ENCODE data around the gene SPAG16. TPM values are rescaled to one million over a fixed set of nuclear protein-coding genes. Genes with fewer than 3 reads are reported as not detected.

The SPAG16 gene
- total and polyA plus RNA-seq, 2 donors (not counting 1 experiment from before 2014, with no cell fraction given), result 3.4 to 8.6 TPM

DNA sequence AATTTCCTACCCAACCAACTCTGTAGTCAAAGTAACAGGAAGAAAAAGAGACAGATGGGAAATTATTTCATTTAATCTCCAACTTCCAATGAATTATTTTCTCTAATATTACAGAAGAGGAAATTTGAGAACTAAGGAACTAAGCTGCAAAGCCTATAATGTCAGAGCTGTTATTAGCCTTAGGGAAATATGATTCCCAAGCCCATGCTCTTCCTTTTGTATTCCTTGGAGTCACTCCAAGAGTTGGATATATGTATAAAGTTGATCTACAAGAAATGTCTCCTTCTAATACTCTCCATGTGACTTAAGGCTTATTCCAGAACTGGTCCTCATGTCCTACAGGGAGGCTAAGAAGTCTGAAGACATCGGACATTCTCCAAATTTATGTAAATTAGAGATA lies 1095.0 kb downstream of the SPAG16 start:
- ChIA-PET CTCF (no interaction called here), POLR2A (no interaction called here)
- no peaks in the 10 kb centered on the region for H4K20me1 ChIP-seq (ENCODE audit: control insufficient read depth, insufficient read depth, low read length, poor library complexity, severe bottlenecking)
- no peaks in the 10 kb centered on the region for H3K4me1 Mint-ChIP-seq
- H3K4me2 ChIP-seq (replicated peaks; ENCODE audit: low read depth, low read length, poor library complexity, severe bottlenecking), result no peak overlapping the region
- H2AFZ ChIP-seq (ENCODE audit: insufficient read depth, low read depth, low read length, poor library complexity, severe bottlenecking), result no peak overlapping the region
- ATAC-seq (ENCODE audit: low read depth), result no peak
- no peak overlapping the region for H3K4me3 Mint-ChIP-seq
- no peak for DNase-seq
- no peaks in the 10 kb centered on the region for H3K4me1 ChIP-seq (ENCODE audit: control insufficient read depth in 2 of 2, insufficient read depth in 2 of 2, low read length in 2 of 2)
- no CpG with 5 or more reads among the region's 1 CpG for WGBS (ENCODE audit: insufficient coverage)
- H3K27ac Mint-ChIP-seq, result no peak overlapping the region
- no peaks in the 10 kb centered on the region for H3K36me3 ChIP-seq (replicated peaks in 1 of 2; ENCODE audit: control extremely low read depth in 1 of 2, control insufficient read depth in 1 of 2, extremely low read depth in 1 of 2, insufficient read depth in 2 of 2, low read length in 1 of 2)
- TF ChIP-seq EZH2 (IDR thresholded peaks at IDR 0.05; ENCODE audit: borderline replicate concordance, insufficient read depth, low read depth, low read length, poor library complexity, severe bottlenecking), result no peak
- TF ChIP-seq, protein P1, sequence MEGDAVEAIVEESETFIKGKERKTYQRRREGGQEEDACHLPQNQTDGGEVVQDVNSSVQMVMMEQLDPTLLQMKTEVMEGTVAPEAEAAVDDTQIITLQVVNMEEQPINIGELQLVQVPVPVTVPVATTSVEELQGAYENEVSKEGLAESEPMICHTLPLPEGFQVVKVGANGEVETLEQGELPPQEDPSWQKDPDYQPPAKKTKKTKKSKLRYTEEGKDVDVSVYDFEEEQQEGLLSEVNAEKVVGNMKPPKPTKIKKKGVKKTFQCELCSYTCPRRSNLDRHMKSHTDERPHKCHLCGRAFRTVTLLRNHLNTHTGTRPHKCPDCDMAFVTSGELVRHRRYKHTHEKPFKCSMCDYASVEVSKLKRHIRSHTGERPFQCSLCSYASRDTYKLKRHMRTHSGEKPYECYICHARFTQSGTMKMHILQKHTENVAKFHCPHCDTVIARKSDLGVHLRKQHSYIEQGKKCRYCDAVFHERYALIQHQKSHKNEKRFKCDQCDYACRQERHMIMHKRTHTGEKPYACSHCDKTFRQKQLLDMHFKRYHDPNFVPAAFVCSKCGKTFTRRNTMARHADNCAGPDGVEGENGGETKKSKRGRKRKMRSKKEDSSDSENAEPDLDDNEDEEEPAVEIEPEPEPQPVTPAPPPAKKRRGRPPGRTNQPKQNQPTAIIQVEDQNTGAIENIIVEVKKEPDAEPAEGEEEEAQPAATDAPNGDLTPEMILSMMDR (IDR thresholded peaks at IDR 0.05), result no peak
- H3K9ac ChIP-seq (ENCODE audit: low read length), result no peak overlapping the region
- intact Hi-C loops (cut with micrococcal nuclease), result no loop called here
- H3K9me3 ChIP-seq (ENCODE audit: control extremely low read depth in 1 of 3, control insufficient read depth in 2 of 3, insufficient read depth in 1 of 3, low read length in 2 of 3), result no peaks in the 10 kb centered on the region
- no peaks in the 10 kb centered on the region for H3K79me2 ChIP-seq (ENCODE audit: control insufficient read depth, insufficient read depth, low read length)
- no peak overlapping the region for H3K4me3 ChIP-seq (ENCODE audit: control extremely low read depth in 1 of 5, extremely low read depth in 1 of 5, insufficient read depth in 1 of 5, low read depth in 2 of 5, low read length in 4 of 5)
- no peak overlapping the region for H3K27ac ChIP-seq (ENCODE audit: low read length in 2 of 2)
- H3K9me3 Mint-ChIP-seq (ENCODE audit: insufficient read depth), result no peaks in the 10 kb centered on the region
- H3K27me3 ChIP-seq (replicated peaks in 1 of 4; ENCODE audit: control extremely low read depth in 1 of 4, control insufficient read depth in 3 of 4, insufficient read depth in 4 of 4, low read length in 3 of 4), result no peaks in the 10 kb centered on the region
- H3K27me3 Mint-ChIP-seq, result no peaks in the 10 kb centered on the region

DNA sequence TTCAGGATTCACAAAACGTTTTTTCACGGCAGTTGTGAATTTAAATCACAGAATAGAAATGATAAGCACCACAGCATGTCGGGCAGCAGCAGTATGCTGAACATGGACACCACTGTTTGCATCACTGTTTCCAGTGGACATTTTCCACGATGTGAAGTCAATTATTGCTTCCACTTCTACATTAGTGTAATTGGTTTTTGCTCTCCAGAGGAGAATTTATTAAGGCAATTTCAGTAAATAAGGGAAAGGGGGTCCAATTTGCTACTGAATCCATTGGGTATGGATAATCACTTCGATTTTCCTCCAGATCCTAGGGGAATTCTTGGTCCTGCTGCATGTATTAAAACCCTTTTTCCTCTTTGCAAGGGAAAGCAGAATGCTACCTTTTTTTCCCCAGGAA lies 1096.4 kb downstream of the SPAG16 start:
- Mint-ChIP-seq H3K4me3 (no peak overlapping the region), H3K4me1 (no peaks in the 10 kb centered on the region), H3K27me3 (no peaks in the 10 kb centered on the region), H3K27ac (no peak overlapping the region), H3K9me3 (ENCODE audit: insufficient read depth) (no peaks in the 10 kb centered on the region)
- Histone ChIP-seq H3K27me3 (replicated peaks in 1 of 4; ENCODE audit: control extremely low read depth in 1 of 4, control insufficient read depth in 3 of 4, insufficient read depth in 4 of 4, low read length in 3 of 4) (no peaks in the 10 kb centered on the region), H3K9ac (ENCODE audit: low read length) (no peak overlapping the region), H3K9me3 (ENCODE audit: control extremely low read depth in 1 of 3, control insufficient read depth in 2 of 3, insufficient read depth in 1 of 3, low read length in 2 of 3) (no peaks in the 10 kb centered on the region), H2AFZ (ENCODE audit: insufficient read depth, low read depth, low read length, poor library complexity, severe bottlenecking) (no peak overlapping the region), H3K79me2 (ENCODE audit: control insufficient read depth, insufficient read depth, low read length) (no peaks in the 10 kb centered on the region), H3K4me2 (replicated peaks; ENCODE audit: low read depth, low read length, poor library complexity, severe bottlenecking) (no peak overlapping the region), H3K4me3 (ENCODE audit: control extremely low read depth in 1 of 5, extremely low read depth in 1 of 5, insufficient read depth in 1 of 5, low read depth in 2 of 5, low read length in 4 of 5) (no peak overlapping the region), H3K27ac (ENCODE audit: low read length in 2 of 2) (no peak overlapping the region), H3K36me3 (replicated peaks in 1 of 2; ENCODE audit: control extremely low read depth in 1 of 2, control insufficient read depth in 1 of 2, extremely low read depth in 1 of 2, insufficient read depth in 2 of 2, low read length in 1 of 2) (no peaks in the 10 kb centered on the region), H3K4me1 (ENCODE audit: control insufficient read depth in 2 of 2, insufficient read depth in 2 of 2, low read length in 2 of 2) (no peaks in the 10 kb centered on the region), H4K20me1 (ENCODE audit: control insufficient read depth, insufficient read depth, low read length, poor library complexity, severe bottlenecking) (no peaks in the 10 kb centered on the region)
- WGBS (ENCODE audit: insufficient coverage), result 65% methylated on average over 4 of the region's 5 CpGs
- ATAC-seq (ENCODE audit: low read depth) (no peak), DNase-seq (no peak)
- intact Hi-C loops (cut with micrococcal nuclease), result no loop called here
- TF ChIP-seq EZH2 (IDR thresholded peaks at IDR 0.05; ENCODE audit: borderline replicate concordance, insufficient read depth, low read depth, low read length, poor library complexity, severe bottlenecking), result no peak
- TF ChIP-seq, protein P1 (IDR thresholded peaks at IDR 0.05), result no peak
- ChIA-PET POLR2A (no interaction called here), CTCF (no interaction called here)

Data from B cell (primary cell).